Measurements from ENCODE around the gene PDE6G. TPM values are rescaled to one million over a fixed set of nuclear protein-coding genes. Genes with fewer than 3 reads are reported as not detected.

PDE6G gene
- total and polyA plus RNA-seq, 2 of the 4 experiments (the other 2 are of a cell fraction), result 2.7 TPM; not detected in 1

- dilution Hi-C loops (cut with HindIII; ENCODE audit: low sequenced_read_pairs, unreplicated experiment), result no loop called here
Measured at GRCh38 chr17:81662002-81662401, 5.7 kb upstream of the PDE6G start.

More at GRCh38 chr17:81662002-81662401, 5.7 kb upstream of the PDE6G start:
- H4K5ac ChIP-seq (ENCODE audit: low read depth, low read length), result no peak overlapping the region
- no peak overlapping the region for H3K18ac ChIP-seq (ENCODE audit: low read depth, low read length)
- H3K9ac ChIP-seq (ENCODE audit: low read depth, low read length), result no peak overlapping the region
- TF ChIP-seq BHLHE40 (IDR thresholded peaks at IDR 0.05; ENCODE audit: low read depth, low read length) (no peak), CTCF (conservative IDR thresholded peaks at IDR 0.05; ENCODE audit: low read depth, low read length) (no peak), RAD21 (IDR thresholded peaks at IDR 0.05; ENCODE audit: low read length) (no peak), SMC3 (IDR thresholded peaks at IDR 0.05; ENCODE audit: low read depth, low read length) (no peak), USF2 (IDR thresholded peaks at IDR 0.05; ENCODE audit: low read depth, low read length) (no peak)
- no TSS peak for BruUV-seq (replicated peaks)
- H3K9me1 ChIP-seq (ENCODE audit: insufficient read depth, low read length), result peaks cover 16% of the 10 kb centered on the region
- H2BK120ac ChIP-seq (ENCODE audit: low read depth, low read length), result no peak overlapping the region
- no peak overlapping the region for H4K91ac ChIP-seq (ENCODE audit: insufficient read depth, low read depth, low read length)
- H3K4ac ChIP-seq (ENCODE audit: low read depth, low read length), result no peak overlapping the region
- H3K79me1 ChIP-seq (ENCODE audit: low read depth in 1 of 2, low read length in 2 of 2), result peaks cover 13 to 25% of the 10 kb centered on the region in 2 experiments
- WGBS, 2 experiments (ENCODE audit: extremely low coverage in 2 of 2, insufficient read length in 1 of 2), result no CpG with 5 or more reads among the region's 4 CpGs
- CTCF ChIA-PET, result no interaction called here
- POLR2A ChIA-PET (ENCODE audit: unreplicated experiment), result no interaction called here
- intact Hi-C loops (cut with micrococcal nuclease), result no loop called here
- no peak overlapping the region for H2BK5ac ChIP-seq (ENCODE audit: low read depth, low read length, poor library complexity, severe bottlenecking)
- peaks cover 8% of the 10 kb centered on the region for H3K36me3 ChIP-seq (ENCODE audit: control insufficient read depth, insufficient read depth, low read length)
- no peak for ATAC-seq (ENCODE audit: low read depth)
- no peak overlapping the region for H3K14ac ChIP-seq (replicated peaks; ENCODE audit: low read depth, low read length)
- no peak overlapping the region for H3K4me3 ChIP-seq (ENCODE audit: insufficient read depth, low read depth, low read length)
- no peaks in the 10 kb centered on the region for H4K20me1 ChIP-seq (ENCODE audit: insufficient read depth, low read length)
- H3K23ac ChIP-seq (ENCODE audit: low read depth, low read length), result no peak overlapping the region
- no peaks in the 10 kb centered on the region for H3K27me3 ChIP-seq (ENCODE audit: control insufficient read depth, insufficient read depth, low read length)
- H3K4me2 ChIP-seq (ENCODE audit: low read depth, low read length), result no peak overlapping the region
- no peak overlapping the region for H2AFZ ChIP-seq (replicated peaks; ENCODE audit: low read length, poor library complexity)
- no peak overlapping the region for H4K8ac ChIP-seq (ENCODE audit: low read depth in 2 of 2, low read length in 2 of 2)
- no peak overlapping the region for H3K27ac ChIP-seq (ENCODE audit: insufficient read depth, low read length)
- in situ Hi-C loops (cut with MboI; ENCODE audit: low sequenced_read_pairs), result no loop called here
- H2BK15ac ChIP-seq (ENCODE audit: low read depth, low read length), result no peak overlapping the region
- H3K56ac ChIP-seq (ENCODE audit: extremely low read depth, insufficient read depth, low read length), result no peak overlapping the region
- no peak overlapping the region for H2BK20ac ChIP-seq (ENCODE audit: low read depth, low read length)
- no peak for DNase-seq
- H3K4me1 ChIP-seq (ENCODE audit: control insufficient read depth, insufficient read depth, low read length), result peaks cover 8% of the 10 kb centered on the region
- no peaks in the 10 kb centered on the region for H3K9me3 ChIP-seq (ENCODE audit: control insufficient read depth, insufficient read depth, low read length)
- H2AK9ac ChIP-seq (replicated peaks; ENCODE audit: low read depth, low read length, poor library complexity), result no peak overlapping the region
- H2AK5ac ChIP-seq (ENCODE audit: low read depth, low read length), result no peak overlapping the region
